T47D (cell line): ENCODE measurements around the gene DUT.

Experiments
- DNase-seq, 2 experiments: peaks; one replicate each; pipeline versions ENCODE4 v3.0.0 to v3.0.0-alpha.2; 2011 to 2012; ENCODE audit warnings: low read depth in 1 of 2, low spot score in 1 of 2
- JUND ChIP-seq: IDR thresholded peaks from 2 replicates; pipeline ENCODE4 v1.6.1; 2012; ENCODE audit warnings: low read depth
- in situ Hi-C: cut with HindIII; loops from 2 replicates; pipeline ENCODE4 v1.10.0; 2016; ENCODE audit warnings: low sequenced_read_pairs, low pct_unique_long_range_greater_than_20kb

The DUT gene

DNA sequence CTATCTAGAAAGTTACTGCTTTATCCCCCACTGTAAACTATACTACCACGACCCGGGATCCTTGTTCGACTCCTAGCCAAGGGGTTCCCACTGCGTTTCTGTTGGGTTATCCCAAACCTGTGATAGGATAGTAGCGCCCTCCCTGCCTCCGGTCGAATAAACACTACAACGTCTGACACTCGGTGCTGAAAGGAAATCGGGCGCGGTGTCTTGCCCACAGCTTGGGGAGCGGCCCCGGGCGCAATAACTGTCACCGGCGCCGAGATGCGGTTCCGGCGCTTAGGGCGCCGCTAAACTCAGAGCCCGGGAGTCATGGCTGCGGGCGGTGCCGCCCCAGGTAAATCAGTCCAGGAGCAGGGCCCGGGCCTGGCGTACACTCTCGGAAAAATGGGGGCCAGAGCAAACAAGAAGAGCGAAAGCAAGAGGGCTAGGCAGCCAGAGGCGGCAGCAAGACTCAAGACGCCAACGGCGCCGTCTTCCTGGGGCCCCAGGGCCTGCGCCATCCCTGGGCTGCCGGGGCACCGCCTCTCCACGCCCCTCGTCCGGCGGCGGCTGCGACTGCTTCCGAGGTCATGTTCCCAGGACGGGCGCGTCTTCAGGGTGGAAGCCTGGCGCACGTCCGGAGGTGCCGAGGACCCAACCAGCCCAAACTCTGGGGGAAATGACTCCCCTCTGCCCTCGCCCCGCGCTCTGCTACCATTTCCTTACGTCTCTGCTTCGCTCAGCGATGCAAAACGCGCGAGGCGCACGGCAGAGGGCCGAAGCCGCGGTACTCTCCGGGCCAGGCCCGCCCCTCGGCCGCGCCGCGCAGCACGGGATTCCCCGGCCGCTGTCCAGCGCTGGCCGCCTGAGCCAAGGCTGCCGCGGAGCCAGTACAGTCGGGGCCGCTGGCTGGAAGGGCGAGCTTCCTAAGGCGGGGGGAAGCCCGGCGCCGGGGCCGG lies at the start of gene DUT:
TSS of gene DUT (plus strand) at position 575 of the 941 bp plus-strand sequence. CDS start at position 662, 87 bp downstream.
- in situ Hi-C loops: no loop called here
- TF ChIP-seq JUND: no peak
- peak; percentile 71 to 88 for DNase-seq

GRCh38 chr15:48281674-48282073 lies 49.6 kb upstream of the DUT start:
- no peak for DNase-seq
- in situ Hi-C loops: no loop called here
- TF ChIP-seq JUND: no peak

- TF ChIP-seq JUND: no peak
- no peak for DNase-seq
- in situ Hi-C loops: no loop called here
Measured at GRCh38 chr15:48282216-48282615, 49.0 kb upstream of the DUT start.

DNA sequence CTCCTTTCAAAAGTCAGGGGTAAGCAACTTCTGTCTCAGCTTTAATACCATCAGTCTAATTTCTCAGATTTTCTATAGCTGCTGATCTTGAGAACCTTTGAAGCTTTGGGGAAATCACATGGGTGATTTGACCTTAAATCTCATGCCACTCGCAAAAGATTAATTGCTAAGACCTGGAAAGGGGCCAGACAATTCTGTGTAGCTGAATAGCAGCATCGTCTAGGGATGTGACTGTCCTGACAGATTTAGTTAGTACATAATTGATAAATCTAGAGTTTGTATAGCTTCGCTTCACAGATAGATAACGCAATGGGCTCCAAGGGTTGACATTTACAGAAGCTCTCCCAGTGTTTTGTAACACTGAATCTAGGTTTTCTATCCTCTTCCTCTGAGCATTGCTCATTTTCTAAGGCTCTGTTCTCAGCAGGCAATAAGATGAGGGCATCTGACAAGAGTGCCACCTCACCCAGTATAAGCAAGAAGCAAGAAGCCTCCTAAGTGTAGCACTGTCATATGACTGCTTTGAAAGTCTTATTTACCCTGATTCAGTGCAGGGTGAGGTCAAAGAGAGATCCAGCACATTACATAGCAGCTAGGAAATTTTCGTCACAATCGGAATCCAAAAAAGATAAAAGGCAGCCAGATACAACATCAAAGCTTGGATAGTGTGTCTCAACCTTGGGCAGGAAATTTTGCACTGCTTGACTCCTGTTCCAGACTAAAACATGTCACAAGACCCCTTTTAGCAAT lies 47.7 kb upstream of the DUT start:
- in situ Hi-C loops: no loop called here
- TF ChIP-seq JUND: no peak
- no peak for DNase-seq

DNA sequence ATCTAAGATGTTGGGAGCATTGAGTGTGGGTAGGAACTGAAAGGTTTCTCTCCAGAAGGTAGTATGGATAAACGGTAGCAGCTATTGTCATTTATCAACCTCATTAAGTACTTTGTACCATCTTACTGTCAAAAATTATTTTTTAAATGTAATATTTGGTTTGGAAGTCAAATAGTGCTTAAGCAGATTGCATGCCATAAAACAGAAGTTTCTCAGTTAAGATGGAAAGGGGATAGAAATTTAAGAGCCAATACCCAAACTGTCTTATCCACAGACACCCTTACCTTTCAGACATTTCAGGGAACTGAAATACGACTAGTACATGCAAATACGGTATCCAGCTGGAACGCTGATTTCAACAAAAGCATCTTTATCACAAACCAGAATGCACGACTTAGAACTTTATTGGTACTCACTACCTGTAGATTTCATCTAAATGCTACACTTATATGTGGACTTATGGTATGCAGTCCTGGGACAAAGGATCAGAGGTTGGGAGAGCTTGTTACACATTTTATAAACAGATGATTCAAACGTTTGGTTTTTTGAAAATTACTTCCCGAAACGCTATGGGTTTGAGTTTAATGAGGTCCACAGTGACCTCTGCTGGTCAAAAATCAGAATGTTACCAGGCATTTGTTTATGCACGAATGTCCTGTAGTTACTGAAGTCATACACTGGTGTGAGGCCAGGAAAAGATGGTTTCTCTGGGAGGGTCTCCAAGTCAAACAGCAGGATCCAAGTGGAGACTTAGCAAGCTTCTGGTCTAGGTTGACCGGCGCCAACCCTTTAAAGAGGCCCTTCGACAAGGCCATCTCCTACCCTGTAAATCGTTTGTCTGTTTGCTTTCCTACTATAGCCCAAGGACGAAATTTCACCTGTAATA lies 45.7 kb upstream of the DUT start:
- in situ Hi-C loops: no loop called here
- DNase-seq: peak; percentile 43 to 81
- TF ChIP-seq JUND: no peak

DNA sequence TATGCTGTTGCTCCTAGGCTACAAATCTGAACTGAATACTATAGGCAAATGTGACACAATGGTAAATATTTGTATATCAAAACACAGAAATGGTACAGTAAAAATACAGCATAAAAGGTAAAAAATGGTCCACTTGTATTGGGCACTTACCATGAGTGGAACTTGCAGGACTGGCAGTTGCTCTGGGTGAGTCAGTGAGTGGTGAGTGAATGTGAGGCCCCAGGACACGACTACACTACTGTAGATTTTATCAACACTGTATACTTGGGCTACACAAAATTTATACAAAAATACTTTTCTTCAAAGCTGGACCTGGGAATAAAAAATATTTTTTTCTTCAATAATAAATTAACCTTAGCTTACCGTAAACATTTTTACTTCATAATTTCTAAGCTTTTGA lies 41.6 kb upstream of the DUT start:
- in situ Hi-C loops: no loop called here
- no peak for TF ChIP-seq JUND
- DNase-seq: no peak

DNA sequence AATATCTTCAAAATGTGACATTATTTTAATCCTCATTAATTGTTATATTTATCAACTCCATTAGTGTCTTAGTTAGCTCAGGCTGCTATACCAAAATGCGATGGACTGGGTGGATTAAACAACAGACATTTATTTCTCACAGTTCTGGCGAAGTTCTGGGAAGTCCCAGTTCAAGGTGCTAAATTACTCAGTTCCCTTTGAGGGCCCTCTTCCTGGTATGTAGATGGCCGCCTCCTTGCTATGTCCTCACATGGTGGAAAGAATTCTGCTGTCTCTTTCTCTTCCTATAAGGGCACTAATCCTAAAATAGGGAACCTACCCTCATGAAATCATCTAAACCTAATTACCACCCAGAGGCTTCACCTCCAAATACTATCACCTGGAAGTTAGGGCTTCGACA lies 38.8 kb upstream of the DUT start:
- DNase-seq: no peak
- in situ Hi-C loops: no loop called here
- no peak for TF ChIP-seq JUND

GRCh38 chr15:48297668-48298067 lies 33.6 kb upstream of the DUT start:
- no peak for DNase-seq
- no peak for TF ChIP-seq JUND
- in situ Hi-C loops: no loop called here

- in situ Hi-C loops: no loop called here
- DNase-seq: no peak
- TF ChIP-seq JUND: no peak
Measured at GRCh38 chr15:48298914-48299313, 32.3 kb upstream of the DUT start.

DNA sequence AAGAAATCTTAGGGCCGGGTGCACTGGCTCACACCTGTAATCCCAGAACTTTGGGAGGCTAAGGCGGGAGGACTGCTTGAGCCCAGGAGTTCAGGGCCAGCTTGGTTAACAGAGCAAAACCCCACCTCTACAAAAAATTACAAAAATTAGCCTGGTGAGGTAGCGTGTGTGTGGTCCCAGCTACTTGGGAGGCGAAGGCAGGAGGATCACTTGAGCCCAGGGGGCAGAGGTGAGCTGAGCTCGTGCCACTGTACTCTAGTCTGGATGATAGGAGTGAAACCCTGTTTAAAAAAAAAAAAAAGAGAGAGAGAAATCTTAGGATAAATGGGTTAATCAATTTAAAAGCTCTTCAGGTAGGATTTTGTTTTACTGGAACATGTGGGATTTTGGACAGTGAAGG lies 31.2 kb upstream of the DUT start:
- no peak for DNase-seq

DNA sequence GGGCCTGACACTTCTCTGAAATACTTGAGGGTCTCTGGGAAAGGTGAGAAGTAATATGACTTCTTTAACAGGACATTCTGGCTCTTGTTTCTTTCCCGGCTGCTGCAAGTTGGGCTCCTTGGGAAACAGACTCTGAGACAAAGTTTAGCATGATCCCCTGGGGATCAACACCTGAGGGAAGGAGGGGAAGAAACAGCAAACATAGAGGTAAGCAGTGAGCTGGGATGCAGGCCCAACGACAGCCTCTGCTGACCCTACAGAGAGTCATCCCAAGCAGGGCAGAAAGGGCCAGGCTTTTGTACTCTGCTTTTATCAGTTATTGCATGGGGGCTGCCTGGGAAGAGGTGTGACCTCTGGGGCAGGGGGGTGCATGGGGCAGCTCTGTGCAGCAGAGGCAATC lies 26.8 kb upstream of the DUT start:
- in situ Hi-C loops: no loop called here
- no peak for DNase-seq
- no peak for TF ChIP-seq JUND

More for the DNA sequence above, 31.2 kb upstream of the DUT start:
- no peak for TF ChIP-seq JUND
- in situ Hi-C loops: no loop called here

- DNase-seq: no peak
- in situ Hi-C loops: no loop called here
- no peak for TF ChIP-seq JUND
Measured at GRCh38 chr15:48306639-48307038, 24.6 kb upstream of the DUT start.
